ACHN (cell line): Measurements from ENCODE around the gene ABL1.

Experiments used
- DNase-seq: peaks from one replicate; pipeline ENCODE4 v3.0.0-alpha.2; 2015
- in situ Hi-C: cut with HindIII; loops from 2 replicates; pipeline ENCODE4 v1.10.0; 2017; ENCODE audit warnings: low sequenced_read_pairs, low pct_ligation_motif_present, low pct_unique_long_range_greater_than_20kb

ABL1 gene

DNA sequence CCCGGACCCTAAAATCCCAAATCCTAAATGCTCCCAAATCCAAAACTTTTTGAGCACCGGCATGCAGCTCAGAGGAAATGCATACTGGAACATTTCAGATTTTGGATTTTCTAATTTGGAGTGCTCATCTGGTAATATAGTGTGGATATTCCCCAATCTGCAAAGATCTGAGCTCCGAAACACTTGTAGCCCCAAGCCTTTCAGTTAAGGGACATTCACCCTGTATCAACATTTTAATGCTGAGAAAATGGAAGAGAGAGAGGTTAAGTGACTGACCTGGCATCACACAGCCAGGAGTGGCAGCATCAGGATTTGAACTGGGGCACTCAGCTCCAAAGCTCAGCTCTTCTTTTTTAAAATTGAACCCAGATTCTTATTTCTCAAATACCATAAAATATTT, 30.9 kb downstream of the ABL1 start:
- in situ Hi-C loops = no loop called here

DNA sequence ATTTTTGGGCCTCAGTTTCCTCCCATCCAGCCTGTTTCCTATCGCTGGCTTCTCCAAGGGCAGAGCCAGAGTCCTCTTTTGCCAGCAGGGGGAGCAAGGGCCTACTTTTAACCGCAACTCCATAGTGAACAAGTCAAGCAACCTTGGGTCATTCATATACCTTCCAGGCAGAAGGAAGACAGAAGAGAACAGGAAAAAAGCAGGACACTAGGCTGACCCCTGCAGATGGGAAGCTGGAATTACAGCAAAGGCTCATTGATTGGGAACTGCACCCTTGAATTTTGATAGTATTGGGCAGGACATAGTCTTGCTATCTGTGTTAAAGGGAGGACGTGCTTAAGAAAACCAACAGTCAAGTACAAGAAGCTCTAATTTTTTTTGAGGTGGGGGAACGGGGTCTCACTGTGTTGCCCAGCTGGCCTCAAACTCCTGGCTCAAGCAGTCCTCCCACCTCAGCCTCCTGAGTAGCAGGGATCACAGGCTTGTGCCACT, 31.5 kb downstream of the ABL1 start:
- in situ Hi-C loops = no loop called here
- peak; percentile 88 for DNase-seq

More for the DNA sequence above, 30.9 kb downstream of the ABL1 start:
- no peak for DNase-seq

DNA sequence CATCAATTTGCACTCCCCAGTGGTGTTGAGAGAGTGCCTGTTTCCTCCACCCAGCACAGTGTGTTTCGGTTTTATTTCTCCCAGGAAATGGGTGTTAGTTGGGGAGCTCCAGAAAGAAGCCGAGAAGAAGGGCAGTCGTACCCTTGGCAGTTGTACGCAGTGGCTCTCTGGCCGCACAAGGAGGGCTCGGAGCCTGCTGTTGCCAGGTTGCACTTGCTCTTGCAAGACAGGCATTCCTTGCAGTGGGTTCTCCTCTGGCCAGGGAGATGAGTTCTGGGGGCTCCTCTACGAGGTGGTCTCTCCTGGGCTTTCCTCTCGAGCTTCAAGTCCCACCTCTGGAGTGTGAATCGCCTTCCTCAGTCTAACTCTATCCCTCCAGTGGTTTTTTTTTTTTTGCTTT, 32.5 kb downstream of the ABL1 start:
- in situ Hi-C loops = no loop called here
- no peak for DNase-seq

DNA sequence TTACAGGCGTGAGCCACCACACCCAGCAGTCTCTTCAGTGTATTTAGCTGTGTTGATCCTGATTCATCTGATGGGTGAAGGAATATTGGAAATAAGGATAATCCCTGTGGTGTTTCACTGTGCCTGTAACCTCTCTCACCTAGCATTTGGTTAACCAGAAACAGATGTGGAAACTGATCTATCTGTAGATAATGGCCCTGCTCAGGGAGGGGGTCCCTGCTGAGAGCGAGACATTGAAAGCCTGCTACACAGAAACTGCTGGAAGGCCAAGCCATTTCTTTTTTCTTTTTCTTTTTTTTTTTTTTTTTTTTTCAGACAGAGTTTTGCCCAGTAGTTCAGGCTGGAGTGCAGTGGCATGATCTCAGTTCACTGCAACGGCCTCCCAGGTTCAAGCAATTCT, 33.2 kb downstream of the ABL1 start:
- in situ Hi-C loops = no loop called here
- DNase-seq = no peak

DNA sequence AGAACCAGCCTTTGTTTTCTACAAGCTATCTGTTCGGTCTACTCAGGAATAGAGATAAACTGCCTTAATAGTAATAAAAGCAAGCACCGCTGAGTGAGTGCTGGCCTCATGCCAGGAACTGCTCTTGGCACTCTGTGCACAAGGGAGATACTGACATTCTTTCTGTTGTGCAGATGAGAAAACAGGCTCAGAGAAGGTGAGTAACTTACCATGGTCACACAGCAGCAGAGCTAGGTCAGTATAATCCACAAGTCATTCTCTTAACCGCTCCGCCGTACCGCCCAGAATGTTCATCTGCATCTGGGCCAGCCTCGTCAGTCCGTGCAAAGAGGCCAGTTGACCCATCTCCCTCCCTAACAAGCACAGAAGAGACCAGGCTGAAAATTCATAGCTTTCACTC, 34.2 kb downstream of the ABL1 start:
- no peak for DNase-seq
- in situ Hi-C loops = no loop called here

DNA sequence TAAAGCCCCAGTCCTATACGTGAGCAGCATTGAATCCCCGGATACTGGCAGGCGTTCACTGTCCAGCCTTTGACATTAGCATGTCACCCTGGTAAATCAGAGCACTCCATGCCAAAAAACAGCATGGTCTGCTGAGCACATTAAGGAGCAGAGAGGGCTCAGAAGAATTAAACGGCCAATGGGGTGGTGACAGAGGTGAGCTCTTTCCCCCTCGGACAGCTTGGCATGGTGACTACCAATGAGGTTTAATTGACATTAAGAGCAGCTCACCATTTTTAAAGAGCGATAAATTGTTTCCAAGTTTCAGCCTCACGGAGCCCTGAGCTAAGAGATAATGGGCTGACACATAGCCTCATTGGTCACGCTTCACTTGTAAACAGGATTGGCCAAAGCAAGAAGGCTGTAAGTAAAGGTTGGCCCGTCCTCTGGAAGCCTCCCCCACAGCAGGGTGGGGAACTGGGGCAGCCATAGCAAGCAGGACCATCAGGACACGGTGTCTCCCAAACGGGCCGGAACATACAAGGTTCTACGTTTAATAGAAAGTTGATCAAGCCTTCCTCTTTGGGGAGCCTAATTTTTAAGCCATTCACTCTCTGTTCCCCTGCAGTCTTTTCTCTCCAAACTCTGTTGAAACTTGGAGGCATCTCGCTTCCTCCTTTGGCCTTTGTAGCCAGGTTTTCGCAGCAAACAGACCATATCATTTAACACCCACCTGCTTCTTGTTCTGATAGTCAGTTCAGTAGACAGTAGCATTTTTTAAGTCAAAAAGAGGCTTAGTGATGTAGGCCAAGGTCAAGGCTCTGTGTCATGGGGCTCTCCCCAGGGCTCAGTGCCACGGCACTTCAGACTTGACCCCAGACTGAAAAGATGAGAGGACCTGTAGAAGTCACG, 35.7 kb downstream of the ABL1 start:
- no peak for DNase-seq
- in situ Hi-C loops = no loop called here

DNA sequence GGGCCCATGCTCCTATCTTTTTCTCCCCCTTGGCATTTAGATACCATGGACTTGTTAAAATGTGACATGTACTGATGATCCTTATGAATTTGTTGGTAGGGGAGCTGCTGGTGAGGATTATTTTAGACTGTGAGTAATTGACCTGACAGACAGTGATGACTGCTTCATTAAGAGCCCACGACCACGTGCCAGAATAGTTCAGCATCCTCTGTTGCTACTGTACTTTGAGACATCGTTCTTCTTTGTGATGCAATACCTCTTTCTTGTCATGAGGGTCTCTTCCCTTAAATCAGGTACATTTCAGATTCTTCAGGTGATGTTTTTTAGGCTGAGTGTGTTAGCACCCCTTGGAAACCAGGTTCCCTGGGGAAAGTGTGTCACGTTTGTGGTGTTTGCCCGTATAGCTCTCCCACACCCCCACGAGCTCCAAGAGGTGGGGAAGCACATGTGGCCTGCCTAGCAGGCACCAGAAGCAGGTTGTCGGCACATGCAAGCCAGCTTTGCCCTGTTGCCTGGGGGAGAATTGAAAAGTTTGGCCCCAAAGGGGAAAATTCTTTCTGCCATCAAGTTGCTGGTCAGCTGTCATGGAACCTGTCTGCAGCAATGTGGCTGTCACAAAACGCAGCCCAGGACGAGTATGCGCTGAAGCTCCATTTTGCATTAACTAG, 36.5 kb downstream of the ABL1 start:
- in situ Hi-C loops = no loop called here
- DNase-seq = no peak

DNA sequence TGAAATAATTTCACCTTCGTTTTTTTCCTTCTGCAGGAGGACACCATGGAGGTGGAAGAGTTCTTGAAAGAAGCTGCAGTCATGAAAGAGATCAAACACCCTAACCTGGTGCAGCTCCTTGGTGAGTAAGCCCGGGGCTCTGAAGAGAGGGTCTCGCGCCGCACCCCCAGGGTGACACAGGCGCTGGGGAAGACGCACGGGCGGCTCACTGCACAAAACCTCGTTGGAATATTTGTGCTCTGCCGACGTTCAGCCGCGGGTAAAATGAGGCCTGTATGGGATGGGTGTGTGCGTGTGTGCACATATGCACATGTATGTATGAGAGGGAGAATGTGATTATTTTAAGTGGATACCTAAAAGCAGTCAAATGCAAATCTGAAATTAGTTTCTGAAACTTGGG, 37.0 kb downstream of the ABL1 start:
- no peak for DNase-seq
- in situ Hi-C loops = no loop called here

DNA sequence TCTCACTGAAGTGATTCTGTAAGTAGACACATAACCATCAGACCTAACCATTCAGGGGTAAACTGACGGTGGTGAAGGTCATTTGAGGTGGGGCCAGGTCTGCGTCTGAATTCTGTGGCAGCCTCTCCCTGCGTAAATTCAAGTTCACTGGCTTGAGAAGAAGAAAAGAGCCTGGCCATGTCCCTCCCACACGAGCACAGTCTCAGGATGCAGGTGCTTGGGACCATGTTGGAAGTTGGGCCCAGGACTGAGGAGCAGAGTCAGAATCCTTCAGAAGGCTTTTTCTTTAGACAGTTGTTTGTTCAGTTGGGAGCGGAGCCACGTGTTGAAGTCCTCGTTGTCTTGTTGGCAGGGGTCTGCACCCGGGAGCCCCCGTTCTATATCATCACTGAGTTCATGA, 37.5 kb downstream of the ABL1 start:
- DNase-seq = no peak
- in situ Hi-C loops = no loop called here

DNA sequence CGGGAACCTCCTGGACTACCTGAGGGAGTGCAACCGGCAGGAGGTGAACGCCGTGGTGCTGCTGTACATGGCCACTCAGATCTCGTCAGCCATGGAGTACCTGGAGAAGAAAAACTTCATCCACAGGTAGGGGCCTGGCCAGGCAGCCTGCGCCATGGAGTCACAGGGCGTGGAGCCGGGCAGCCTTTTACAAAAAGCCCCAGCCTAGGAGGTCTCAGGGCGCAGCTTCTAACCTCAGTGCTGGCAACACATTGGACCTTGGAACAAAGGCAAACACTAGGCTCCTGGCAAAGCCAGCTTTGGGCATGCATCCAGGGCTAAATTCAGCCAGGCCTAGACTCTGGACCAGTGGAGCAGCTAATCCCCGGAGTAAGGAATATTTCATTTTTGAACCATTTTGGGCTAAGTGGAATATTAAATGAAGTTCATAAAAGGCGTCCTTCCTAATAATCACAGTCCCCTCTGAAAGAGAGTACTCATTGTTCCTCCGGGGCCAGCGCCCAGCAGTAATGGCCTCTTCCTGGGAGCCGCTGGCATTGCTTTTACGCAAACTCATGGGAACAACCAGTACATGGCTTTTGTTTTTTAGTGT, 38.0 kb downstream of the ABL1 start:
- in situ Hi-C loops = no loop called here
- DNase-seq = no peak

DNA sequence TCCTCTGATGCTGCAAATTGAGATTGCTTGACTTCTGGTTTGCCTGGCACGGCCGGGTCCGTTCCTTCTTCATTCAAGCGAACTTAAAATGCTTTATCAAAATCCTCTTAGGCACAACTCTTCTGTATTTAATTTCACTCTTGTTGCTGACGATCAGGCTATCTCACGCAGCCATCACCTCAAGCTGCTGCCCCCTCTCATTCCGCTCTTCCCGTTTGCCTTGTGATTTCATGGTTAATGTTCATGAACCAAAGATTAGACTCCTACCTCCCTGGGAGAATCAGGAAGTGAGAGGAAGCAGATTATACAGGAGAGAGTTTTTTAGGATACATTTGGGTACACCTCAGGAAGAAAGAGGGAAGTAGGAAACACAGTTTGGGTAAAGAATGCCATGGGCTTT, 38.9 kb downstream of the ABL1 start:
- in situ Hi-C loops = no loop called here
- no peak for DNase-seq

DNA sequence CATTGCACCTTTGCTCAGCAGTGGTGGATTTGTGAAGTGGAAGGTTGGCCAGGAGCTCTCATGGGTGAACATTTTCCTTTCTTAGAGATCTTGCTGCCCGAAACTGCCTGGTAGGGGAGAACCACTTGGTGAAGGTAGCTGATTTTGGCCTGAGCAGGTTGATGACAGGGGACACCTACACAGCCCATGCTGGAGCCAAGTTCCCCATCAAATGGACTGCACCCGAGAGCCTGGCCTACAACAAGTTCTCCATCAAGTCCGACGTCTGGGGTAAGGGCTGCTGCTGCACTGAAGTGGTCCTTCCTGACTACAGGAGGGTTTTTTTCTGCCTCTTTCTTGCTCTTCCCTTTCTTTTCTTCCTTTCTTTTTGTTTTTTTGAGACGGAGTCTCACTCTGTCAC, 39.7 kb downstream of the ABL1 start:
- in situ Hi-C loops = no loop called here
- no peak for DNase-seq

DNA sequence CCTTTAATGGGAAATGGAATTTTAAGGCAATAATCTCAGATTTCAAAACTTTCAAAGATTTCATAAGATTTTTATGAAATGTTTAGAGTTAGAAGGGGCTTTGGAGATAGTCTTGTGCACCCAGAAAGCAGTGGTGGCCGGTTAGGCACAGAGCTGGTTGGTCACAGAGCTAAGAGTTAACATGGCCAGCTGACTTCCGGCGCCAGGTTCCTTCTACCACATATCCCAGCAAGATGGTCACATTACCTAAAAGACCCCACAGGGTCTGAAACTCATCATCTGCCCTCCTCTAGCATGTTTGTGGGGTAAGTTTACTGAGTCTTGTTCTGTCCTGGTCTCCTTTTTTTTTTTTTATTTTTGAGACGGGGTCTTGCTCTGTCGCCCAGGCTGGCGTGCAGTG, 42.2 kb downstream of the ABL1 start:
- no peak for DNase-seq
- in situ Hi-C loops = no loop called here

DNA sequence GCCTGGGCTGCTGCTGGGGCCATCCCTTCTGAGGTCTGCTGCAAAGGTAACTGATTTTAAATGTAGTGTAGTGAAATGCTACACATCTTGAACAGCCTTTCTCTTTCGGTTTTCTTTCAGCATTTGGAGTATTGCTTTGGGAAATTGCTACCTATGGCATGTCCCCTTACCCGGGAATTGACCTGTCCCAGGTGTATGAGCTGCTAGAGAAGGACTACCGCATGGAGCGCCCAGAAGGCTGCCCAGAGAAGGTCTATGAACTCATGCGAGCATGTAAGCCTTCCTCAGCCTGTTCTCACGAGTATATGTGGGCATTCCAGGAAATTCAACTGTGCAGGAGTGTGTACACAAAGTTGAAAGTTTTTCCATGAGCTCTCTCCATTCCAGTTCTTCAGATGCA, 43.2 kb downstream of the ABL1 start:
- DNase-seq = no peak
- in situ Hi-C loops = no loop called here

DNA sequence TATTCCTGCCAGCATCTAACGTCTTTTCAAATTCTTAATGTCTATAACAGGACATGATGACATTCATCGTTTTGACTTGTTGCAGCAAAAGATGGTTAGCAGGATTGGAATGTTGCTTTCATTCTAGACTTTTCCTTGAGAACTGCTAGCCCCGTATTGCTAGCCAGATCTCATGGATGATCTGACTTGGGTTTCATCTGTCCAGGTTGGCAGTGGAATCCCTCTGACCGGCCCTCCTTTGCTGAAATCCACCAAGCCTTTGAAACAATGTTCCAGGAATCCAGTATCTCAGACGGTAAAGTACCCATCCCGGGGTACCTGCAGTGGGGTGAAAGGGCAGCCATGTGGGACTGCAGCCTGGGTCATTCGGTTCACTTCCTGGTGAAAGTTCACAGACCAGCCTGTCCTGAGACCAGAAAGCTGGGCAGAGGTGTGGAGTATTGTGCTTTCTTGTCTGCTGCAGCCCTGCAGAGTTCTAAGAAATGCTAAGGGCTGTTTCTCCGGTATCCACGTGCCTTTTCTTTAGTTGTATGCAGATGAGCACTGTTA, 44.9 kb downstream of the ABL1 start:
- in situ Hi-C loops = no loop called here
- DNase-seq = no peak

DNA sequence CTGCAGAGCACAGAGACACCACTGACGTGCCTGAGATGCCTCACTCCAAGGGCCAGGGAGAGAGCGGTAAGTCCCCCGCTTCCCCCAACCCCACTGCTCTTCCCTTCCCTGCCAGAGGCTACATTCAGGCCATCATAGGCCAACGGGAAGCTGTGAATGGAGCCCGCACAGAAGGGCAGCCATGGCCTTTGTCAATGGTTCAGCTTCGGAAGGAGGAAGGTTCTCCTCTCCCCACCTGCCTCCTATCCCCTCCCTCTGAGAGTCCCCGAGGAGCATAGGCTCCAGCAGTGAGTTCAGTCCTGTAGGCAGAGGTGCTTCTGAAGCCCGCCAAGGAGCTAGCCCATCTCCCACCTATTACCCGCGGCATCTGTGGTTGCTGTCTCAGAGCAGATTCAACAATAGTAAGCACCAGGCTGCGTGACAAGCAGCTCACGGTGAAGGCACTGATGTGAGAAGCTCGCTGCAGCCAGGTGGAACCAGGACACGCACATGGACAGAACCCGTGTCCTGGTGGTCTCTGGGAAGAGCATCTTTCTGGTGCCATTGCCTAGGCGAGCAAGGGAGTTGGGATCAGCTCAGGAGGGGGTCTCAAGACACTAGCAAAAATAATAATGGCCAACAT, 45.7 kb downstream of the ABL1 start:
- no peak for DNase-seq
- in situ Hi-C loops = no loop called here

DNA sequence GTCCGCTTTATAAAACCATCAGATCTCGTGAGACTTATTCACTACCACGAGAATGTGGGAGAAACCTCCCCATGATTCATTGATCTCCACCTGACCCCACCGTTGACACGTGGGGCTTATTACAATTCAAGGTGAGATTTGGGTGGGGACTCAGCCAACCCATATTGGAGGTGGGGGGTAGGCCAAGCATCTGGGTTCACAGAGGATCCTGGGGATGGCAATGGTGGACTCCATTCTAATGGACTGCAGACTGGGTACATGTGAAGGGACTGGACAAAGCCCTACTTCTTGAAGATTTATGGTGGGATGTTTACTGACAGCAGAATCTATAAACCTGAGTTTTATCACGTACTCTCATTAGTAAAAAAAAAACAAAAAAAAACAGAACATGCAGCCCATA, 46.5 kb downstream of the ABL1 start:
- DNase-seq = no peak
- in situ Hi-C loops = no loop called here

DNA sequence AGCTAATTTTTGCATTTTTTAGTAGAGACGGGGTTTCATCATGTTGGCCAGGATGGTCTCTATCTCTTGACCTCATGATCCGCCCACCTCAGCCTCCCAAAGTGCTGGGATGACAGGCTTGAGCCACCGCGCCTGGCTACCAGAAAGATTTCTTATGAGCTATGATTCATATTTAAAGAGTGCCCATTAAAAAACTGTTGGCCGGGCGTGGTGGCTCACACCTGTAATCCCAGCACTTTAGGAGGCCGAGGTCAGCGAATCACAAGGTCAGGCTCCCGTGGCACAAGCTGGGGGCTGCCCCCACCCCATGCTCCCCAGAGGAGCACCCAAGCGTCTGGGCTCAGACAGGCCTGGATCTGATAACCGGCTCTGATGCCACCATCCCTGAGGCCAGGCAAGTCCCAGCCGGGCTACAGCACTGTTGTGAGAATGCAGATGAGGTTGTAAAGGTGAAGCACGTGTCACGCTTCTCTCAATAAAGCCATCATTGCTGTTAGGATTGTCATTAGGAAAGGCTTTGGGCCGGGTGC, 47.7 kb downstream of the ABL1 start:
- DNase-seq = no peak
- in situ Hi-C loops = no loop called here

DNA sequence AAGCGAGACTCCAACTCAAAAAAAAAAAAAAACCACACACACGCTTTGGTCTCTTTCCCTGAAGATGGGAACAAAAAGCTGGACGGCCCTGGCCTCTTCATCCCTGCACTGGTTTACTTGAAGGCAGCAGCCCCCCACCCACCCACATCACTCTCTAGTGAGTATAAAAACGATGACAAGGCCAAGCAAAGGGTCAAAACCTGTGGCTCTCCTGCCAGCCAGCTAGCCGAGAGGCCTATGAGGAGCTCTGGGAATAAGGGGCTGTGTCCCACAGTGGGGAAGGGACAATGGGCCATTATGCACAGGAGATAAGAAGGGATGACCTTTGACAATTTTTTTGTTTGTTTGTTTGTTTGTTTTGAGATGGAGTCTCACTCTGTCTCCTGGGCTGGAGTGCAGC, 48.4 kb downstream of the ABL1 start:
- in situ Hi-C loops = no loop called here

More for the DNA sequence above, 48.4 kb downstream of the ABL1 start:
- no peak for DNase-seq
